ENCODE data around the gene ACTL6B.

ACTL6B gene

GRCh38 chr7:100627238-100627549 is 29.1 kb downstream of the ACTL6B start:
- DNase-seq (ENCODE audit: low read depth): no peak

- peak; percentile 90 for DNase-seq (ENCODE audit: low read depth)
Measured at GRCh38 chr7:100626530-100627237, 29.6 kb downstream of the ACTL6B start.

GRCh38 chr7:100626055-100626454 is 30.2 kb downstream of the ACTL6B start:
- DNase-seq (ENCODE audit: low read depth): no peak

- no peak for DNase-seq (ENCODE audit: low read depth)
Measured at GRCh38 chr7:100623951-100624824, 32.1 kb downstream of the ACTL6B start.

- no peak for DNase-seq (ENCODE audit: low read depth)
Measured at GRCh38 chr7:100621554-100621953, 34.7 kb downstream of the ACTL6B start.

GRCh38 chr7:100620804-100621203 is 35.4 kb downstream of the ACTL6B start:
- DNase-seq (ENCODE audit: low read depth): no peak

GRCh38 chr7:100620239-100620638 is 36.0 kb downstream of the ACTL6B start:
- DNase-seq (ENCODE audit: low read depth): no peak

- peak; percentile 6 for DNase-seq (ENCODE audit: low read depth)
Measured at GRCh38 chr7:100614308-100614861, 41.9 kb downstream of the ACTL6B start.

GRCh38 chr7:100613412-100614175 is 42.7 kb downstream of the ACTL6B start:
- no peak for DNase-seq (ENCODE audit: low read depth)

- DNase-seq (ENCODE audit: low read depth): peak; percentile 14
Measured at GRCh38 chr7:100612730-100613390, 43.4 kb downstream of the ACTL6B start.

- peak; percentile 100 for DNase-seq (ENCODE audit: low read depth)
Measured at GRCh38 chr7:100611983-100612729, 44.1 kb downstream of the ACTL6B start, which contains the start of gene MOSPD3. Gene MOSPD3 (plus strand): TSS chr7:100612540. CDS start chr7:100612792, 252 bp downstream.

- DNase-seq (ENCODE audit: low read depth): no peak
Measured at GRCh38 chr7:100609958-100610357, 46.3 kb downstream of the ACTL6B start.

- DNase-seq (ENCODE audit: low read depth): peak; percentile 21
Measured at GRCh38 chr7:100607111-100607510, 49.1 kb downstream of the ACTL6B start.

- DNase-seq (ENCODE audit: low read depth): no peak
Measured at GRCh38 chr7:100606313-100606712, 49.9 kb downstream of the ACTL6B start.

GRCh38 chr7:100604976-100605911 is 51.0 kb downstream of the ACTL6B start:
- DNase-seq (ENCODE audit: low read depth): no peak

- peak; percentile 83 for DNase-seq (ENCODE audit: low read depth)
Measured at GRCh38 chr7:100604028-100604975, 51.9 kb downstream of the ACTL6B start.

- peak; percentile 55 for DNase-seq (ENCODE audit: low read depth)
Measured at GRCh38 chr7:100603726-100604027, 52.6 kb downstream of the ACTL6B start.

GRCh38 chr7:100602889-100603725 is 53.1 kb downstream of the ACTL6B start:
- peak; percentile 95 for DNase-seq (ENCODE audit: low read depth)

Data from EH (cell line).